ENCODE results near the gene KCNIP4.

Gene KCNIP4

GRCh38 chr4:21830272-21830671 is 118.3 kb downstream of the KCNIP4 start:
- DNase-seq, result no peak

GRCh38 chr4:21827575-21827974 is 121.0 kb downstream of the KCNIP4 start:
- no peak for DNase-seq

DNA sequence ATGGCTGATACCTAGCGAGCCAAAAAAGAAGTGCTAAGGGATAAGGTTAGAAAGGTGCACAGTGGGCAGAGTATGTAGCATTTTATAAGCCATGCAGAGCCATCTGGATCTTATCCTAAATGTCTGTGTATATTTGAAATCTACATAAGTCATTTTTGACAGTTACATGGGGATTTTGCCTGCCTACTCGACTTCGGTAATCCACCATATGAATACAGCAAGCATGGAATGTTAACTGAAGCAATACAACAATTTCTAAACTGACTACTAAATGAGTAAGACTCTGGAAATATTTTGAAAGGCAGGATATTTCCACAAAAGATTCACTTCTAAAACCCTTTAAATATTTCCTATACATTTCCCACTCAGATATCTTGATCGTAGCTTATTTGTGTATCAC is 122.5 kb downstream of the KCNIP4 start:
- DNase-seq, result no peak

DNA sequence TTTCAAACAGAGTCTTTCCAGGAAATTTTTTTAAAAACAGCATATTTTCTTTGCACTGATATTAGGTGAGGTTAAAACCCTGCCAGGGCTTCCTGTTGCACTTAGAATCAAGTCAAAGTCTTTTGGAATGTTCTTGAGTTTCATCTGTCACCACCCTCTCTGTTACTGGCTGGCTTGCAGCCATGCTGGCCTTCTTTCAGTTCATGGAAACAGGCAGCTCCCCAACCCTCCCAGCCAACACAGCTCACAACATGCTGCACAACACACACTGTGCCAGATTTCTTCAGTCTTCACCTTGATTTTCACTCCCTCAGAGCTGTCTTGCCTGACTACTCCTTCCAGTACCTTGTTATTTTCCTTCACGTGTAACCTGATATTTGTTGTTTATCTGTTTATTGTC is 129.5 kb downstream of the KCNIP4 start:
- no peak for DNase-seq

- DNase-seq, result no peak
Observed at GRCh38 chr4:21815651-21816377, 132.8 kb downstream of the KCNIP4 start.

GRCh38 chr4:21811565-21811964 is 137.0 kb downstream of the KCNIP4 start:
- DNase-seq, result no peak

DNA sequence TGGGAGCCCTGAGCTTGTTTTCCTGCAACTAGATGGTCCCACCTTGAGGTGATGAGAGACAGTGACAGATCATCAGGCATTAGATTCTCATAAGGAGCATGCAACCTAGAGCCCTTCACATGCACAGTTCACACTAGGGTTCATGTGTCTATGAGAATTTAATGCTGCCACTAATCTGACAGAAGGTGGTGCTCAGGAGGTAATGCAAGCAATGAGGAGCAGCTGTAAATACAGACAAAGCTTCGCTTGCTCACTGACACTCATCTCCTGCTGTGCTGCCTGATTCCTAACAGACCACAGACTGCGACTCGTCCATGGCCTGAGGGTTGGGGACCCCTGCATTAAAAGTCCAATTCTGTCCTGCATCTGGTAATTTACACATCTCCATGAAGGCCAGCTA is 141.6 kb downstream of the KCNIP4 start:
- no peak for DNase-seq

- DNase-seq, result no peak
Observed at GRCh38 chr4:21802406-21802805, 146.2 kb downstream of the KCNIP4 start.

DNA sequence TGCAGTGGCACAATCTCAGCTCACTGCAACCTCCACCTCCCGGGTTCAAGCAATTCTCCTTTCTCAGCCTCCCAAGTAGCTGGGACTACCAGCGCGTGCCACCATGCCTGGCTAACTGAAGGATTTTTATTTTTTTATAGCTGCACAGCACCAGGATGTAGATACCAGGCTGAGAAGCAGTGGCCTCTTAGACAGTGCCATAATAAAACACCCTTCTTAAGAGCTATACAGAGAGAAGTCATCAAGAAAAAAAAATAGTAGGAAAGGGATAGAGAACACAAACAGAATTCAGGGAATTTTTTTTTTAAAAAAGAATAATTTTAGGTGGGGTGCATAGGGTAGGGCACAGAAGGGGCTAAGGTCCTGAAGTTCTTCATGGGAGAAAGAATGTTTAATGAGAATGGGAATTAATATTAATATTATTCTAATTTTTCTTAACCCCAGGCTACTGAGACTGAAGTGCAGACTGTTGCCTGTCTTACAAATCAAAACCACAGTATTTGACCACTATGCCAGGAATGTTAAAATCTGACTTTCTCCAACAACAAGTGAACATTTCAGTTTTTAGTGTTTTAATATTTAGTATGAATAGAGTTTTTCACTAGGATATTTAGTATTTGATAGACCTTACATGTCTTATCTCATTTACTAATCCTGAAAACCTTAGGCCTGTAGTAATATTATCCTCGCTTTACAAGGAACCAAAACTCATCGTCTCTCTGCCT is 146.7 kb downstream of the KCNIP4 start:
- DNase-seq, result no peak

DNA sequence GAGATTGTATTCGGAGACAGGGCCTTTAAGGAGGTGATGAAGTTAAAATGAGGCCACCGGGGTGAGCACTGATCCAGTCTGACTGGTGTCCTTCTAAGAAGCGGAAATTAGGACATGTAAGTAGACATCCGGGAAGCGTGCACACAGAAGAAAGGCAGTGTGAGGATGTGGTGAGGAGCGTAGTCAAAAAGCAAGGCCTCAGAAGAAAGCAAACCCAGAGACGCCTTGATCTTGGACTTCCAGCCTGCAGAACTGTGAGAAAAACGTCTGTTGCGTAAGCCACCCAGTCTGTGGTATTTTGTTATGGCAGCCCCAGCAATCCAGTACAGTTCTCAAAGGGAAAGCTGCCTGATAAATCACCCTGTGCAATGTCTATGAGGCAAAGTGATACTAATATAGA is 153.5 kb downstream of the KCNIP4 start:
- no peak for DNase-seq

GRCh38 chr4:21792736-21793135 is 155.8 kb downstream of the KCNIP4 start:
- no peak for DNase-seq

GRCh38 chr4:21790438-21791029 is 158.0 kb downstream of the KCNIP4 start:
- DNase-seq, result peak; percentile 24

DNA sequence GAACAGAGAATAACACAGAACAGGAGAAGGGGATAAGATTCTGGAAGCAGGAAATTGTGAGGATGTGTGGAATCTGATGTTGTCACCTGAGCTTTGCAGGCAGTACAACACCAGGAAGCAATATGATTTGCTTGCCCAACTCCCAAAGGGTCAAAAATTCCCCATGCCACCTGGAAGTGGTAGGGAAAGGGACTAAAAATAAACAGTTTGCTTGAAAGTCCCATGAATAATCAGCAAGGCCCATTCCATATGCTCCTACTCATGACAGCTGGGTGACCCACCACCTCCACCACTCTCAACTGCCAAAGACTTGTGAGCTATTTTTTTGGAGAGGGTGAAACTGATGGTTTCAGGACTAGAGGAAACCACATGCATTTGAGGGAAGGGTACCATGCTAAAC is 168.4 kb downstream of the KCNIP4 start:
- no peak for DNase-seq

DNA sequence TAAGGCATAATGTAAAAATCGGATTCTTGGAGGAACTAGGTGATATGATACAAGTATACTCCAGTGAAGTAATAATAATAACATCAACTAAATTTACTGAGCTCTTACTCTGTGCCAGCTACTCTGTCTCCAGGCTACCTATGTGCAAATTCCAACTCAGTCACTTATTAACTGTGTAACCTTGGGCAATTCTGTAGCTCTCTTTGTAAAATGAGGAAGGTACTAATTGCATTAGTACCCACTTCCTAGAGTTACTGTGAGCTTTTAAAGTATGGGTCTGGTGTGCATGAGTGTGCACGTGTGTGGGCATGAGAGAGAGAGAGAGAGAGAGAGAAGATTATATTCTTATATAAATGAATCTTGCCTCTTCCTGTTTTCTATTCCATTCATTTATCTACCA is 169.9 kb downstream of the KCNIP4 start:
- DNase-seq, result no peak

DNA sequence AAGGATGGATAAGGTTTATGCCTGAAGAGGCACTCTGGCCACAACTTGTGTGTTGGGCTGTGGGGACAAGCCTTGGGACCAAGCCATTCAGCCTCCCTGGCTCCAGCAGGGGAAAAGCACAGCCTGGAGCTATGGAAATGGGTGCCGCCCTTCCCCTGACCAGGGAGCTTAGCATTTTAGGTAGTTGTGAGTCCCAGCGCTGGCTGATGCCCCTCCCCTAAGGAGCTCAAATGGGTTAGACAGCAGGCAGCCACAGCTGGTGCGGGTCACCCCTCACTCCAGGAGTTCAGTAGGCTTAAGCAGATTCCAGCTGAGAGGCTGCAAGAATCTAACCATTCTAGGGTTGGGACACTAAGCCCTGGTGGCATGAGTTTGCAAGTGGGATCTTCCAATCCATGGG is 172.9 kb downstream of the KCNIP4 start:
- DNase-seq, result no peak

- no peak for DNase-seq
Observed at GRCh38 chr4:21769404-21770147, 179.0 kb downstream of the KCNIP4 start.

GRCh38 chr4:21768349-21769310 is 179.9 kb downstream of the KCNIP4 start:
- DNase-seq, result peak; percentile 59

GRCh38 chr4:21765810-21766407 is 182.7 kb downstream of the KCNIP4 start:
- DNase-seq, result peak; percentile 43

GRCh38 chr4:21763855-21764254 is 184.7 kb downstream of the KCNIP4 start:
- DNase-seq, result no peak

- no peak for DNase-seq
Observed at GRCh38 chr4:21757248-21757647, 191.3 kb downstream of the KCNIP4 start.

- no peak for DNase-seq
Observed at GRCh38 chr4:21753084-21753760, 195.3 kb downstream of the KCNIP4 start.

Measured in NCI-H146 (cell line).